Stimulated activated CD4-positive, alpha-beta T cell treated with anti-CD3 and anti-CD28 coated beads, Interleukin-1b, Interleukin-23, amount 100 ng/mL, for 4 hours (primary cell): ENCODE results near the gene MED22.
A peak's percentile ranks its signal among the peaks of the same experiment; 100 is the strongest.
"Not testable (repeated sequence)": the region's sequence is repeated elsewhere in the genome, so short reads cannot be mapped to it uniquely, and the experiment has no call there.

Experiments used
- DNase-seq, 2 donors: peaks; one replicate each; pipeline ENCODE4 v3.0.0-alpha.2; 2020; ENCODE audit warnings: low read depth in 2 of 2

The MED22 gene

DNA sequence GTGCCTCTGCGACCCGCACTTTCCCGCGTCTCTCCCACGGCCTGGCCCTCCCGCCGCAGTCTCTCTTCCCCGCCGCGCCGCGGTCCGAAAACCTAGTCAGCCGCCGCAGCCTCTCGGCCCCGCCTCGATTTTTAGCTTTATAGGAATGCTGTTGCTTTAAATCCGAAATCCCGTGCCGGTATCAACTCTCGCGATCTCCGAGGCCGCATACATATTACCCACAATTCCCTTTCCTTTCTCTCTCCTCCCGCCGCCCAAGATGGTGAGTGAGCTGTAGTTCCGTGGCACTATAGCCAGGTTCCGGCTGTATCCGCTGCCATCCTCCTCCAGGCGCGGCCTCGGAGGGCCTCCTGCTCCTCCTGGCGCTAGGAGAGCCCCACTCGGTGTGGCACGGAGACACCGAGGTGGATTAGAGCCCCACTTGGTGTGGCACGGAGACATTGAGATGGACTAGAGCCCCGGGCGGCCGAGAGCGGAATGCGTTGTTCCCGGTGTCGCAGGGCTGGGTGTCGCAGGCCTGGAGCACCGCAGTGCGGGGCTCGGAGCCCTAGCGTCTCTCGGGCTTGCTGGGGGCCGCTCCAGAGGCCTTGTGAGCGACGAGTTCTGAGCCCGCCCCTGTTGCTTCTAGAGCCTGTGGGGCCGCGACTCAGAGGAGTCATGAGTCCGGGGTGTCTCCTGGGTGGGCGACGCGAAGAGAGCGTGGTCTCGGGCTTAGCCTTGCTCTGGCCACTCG is at the start of gene MED22, which contains the start of gene RPL7A:
MED22 (minus strand) TSS at position 147 of the 733 bp plus-strand sequence. CDS start 1,469 bp downstream, outside the sequence.
RPL7A (plus strand) TSS at position 234 of the 733 bp plus-strand sequence; CDS start at position 260, 26 bp downstream.
- peak; percentile 84 to 89 for DNase-seq

DNA sequence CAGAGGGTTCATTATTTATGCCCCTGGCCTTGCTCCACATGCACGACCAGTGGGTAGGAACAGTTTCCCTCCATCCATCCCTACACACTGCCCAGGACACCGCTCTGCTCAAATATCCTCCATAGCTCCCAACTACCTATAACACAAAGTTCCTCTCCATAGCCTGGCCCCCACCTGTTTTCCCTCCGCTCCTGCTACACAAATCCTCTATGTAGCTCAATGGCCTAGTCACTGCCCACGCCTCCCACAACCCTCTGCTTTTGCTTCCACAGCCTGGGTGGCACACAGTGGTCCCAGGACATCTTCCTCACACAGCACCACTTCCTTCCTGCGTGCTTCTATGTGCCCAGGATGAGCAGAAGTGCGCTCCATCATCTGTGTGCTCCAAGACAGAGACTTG is 49.4 kb upstream of the MED22 start:
- no peak for DNase-seq

DNA sequence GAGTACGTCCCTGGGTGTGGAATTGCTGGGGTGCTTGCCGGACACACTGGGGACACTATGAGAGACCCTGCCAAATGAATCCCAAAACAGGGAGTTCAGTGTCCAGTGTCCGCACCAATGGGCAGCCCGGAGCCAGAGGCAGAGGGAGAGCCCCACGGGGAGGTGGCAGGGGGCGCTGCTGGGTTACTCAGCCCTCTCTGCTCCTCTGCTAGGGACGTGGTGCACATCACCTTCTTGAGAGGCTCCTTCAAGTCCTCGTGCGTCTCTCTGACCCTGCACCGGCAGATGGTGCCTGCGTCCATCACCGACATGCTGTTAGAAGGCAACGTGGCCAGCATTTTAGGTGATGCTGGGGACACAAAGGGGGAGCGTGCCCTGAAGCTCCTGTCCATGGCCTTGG is 49.0 kb upstream of the MED22 start:
- no peak for DNase-seq

DNA sequence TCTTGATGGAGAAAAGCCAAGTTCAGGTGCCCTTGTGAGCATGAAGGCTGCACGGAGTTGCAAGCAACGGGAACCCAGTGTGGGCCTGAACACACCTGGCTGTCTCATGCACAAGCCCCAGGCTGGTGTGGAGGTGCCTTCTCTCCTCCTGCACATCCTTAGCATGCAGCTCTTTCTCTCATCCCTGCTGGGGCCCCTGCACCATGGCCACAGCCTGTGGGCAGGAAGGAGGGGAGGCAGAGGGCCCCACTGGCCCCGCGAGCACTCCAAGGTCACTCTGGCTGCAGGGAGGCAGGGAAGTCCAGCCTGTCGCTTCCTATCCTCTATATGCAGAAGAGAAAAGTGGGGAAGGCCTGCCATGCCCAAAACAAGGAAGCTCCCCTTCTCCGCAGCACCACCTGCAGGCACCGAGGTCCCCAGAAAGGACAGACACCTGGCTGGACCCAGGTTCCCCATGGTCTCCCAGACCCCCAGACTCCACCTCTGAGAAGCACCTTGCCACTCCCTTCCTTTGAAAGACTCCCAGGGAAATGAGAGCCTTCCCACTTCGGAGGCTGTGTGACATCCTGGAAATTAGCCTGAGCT is 46.8 kb upstream of the MED22 start:
- DNase-seq = no peak

DNA sequence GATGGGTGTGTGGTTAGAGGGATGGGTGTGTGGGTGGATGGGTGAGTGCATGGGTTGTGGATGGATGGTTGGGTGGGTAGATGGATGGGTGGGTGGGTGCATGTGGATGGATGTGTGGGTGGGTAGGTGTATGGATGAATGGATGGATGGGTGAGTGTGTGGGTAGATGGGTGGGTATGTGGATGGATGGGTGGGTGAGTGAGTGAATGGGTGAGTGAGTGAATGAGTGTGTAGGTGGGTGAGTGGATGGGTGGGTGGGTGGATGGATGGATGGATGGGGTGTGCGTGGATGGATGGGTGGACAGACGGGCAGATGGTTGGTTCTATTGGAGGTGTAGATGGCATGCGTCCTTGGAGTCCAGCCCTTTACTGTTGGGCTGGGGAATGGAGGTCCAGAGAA is 45.5 kb upstream of the MED22 start:
- DNase-seq = no peak

DNA sequence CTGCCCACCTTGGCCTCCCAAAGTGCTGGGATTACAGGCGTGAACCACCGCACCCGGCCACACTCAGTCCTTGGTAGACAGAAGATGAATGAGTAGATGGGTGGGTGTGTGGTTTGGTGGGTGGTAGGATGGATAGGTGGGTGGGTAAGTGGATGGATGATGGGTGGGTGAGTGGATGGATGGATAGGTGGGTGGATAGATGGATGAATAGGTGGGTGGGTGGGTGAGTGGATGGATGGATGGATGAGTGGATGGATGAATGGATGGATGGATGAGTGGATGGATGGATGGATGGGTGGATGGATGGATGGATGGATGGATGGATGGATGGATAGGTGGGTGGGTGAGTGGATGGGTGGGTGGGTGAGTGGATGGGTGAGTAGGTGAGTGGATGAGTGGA is 44.4 kb upstream of the MED22 start:
- not testable (repeated sequence) for DNase-seq

DNA sequence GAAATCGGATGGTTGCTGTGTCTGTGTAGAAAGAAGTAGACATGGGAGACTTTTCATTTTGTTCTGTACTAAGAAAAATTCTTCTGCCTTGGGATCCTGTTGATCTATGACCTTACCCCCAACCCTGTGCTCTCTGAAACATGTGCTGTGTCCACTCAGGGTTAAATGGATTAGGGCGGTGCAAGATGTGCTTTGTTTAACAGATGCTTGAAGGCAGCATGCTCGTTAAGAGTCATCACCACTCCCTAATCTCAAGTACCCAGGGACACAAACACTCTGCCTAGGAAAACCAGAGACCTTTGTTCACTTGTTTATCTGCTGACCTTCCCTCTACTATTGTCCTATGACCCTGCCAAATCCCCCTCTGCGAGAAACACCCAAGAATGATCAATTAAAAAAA is 43.5 kb upstream of the MED22 start:
- DNase-seq = not testable (repeated sequence)

DNA sequence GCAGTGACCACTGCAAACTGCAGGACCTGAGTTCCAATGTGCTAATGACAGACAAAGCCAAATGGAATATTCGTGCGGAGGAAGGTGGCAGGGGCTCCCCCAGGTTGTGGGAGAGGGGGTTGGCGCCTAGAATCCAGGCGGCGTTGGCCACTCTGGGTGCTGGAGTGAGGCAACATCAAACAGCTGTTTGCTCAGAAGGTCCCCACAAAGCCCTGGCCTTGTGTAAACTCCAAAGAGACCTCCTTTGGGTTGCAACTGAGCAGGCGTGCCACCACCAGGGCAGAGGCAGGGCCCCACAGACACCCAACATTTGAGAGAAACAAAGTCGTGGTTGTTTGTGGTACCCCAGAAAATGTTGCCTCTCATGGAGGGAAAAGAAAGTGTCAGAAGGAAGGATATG is 42.8 kb upstream of the MED22 start:
- DNase-seq = no peak

DNA sequence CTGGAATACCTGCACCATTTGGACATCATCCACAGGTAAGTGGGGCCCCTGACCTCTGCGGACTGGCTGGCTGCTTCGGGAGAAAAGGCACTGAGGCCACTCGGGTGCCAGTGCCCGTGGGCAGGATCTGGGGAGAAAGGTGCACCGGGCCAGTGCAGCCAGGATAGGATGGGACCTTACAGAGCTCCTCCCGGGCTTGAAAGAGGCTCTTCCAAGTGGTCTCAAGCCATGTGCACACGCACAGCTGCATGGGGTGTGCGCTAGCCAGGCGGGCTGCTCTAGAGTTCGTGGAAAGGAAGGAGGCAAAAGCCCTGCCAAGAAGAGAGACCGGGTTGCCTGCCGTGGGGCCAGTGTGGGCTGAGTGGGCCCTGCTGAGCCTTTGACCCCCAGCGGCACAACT is 41.6 kb upstream of the MED22 start:
- no peak for DNase-seq

DNA sequence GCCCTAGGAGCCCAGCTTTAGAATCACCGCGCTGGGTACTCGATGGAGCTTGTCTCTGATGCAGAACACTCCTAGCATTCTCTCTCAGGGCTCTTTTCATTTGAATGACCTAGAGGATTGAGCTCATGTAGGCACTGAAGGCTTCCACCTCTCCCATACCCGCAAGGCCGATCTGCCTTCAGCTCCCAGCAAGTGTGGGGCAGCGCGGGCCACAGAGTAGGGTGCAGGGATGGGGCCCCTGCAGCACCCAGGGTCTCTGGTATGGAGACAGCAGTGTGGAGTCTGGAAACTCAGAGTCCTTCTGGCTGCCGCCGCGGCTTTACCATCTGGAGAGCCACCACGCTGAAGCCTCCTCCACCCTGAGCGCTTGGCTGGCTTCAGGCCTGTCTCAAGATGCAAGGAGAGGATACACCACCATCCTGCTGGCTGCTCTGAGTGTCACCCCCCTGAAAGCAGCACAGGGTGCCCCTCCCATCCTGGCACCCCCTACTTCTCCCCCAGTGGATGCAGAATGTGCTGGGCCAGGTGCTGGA is 41.2 kb upstream of the MED22 start:
- no peak for DNase-seq

DNA sequence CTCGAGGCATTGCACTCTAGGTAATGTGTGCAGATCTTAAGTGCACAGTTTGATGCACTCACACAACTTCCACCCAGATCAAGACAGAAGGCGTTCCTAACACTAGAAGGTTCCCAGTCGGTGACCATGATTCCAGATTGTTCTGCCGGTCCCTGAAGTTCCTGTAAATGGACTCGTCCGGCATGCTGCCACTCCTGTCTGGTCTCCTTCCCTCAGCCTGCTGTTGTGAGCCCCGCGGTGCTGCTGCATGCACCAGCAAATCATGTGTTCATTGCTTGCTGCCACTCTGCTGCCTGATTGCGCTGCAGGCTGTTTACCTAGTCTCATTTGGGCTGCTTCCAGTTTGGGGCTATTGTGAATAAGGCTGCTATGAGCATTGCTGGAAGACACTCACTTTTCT is 39.7 kb upstream of the MED22 start:
- no peak for DNase-seq

DNA sequence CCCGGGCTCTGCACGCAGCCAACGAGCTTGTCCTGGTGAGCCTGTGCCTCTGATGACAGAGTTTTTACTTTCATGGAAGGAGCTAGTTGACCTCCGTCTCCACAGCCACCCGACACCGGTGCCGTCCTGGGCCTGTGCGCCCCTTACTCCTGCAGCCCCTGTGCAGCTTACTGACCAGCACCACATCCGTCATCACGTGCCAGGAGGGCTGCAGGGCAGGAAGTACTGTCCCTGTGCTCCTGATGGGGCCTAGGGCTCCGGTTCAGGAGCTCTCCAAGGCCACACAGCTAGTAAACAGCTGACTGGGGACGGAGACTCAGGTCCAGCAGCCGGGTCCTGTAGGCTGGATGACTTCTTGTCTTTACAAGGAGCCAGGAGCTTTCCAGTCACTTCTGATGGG is 38.4 kb upstream of the MED22 start:
- DNase-seq = no peak

DNA sequence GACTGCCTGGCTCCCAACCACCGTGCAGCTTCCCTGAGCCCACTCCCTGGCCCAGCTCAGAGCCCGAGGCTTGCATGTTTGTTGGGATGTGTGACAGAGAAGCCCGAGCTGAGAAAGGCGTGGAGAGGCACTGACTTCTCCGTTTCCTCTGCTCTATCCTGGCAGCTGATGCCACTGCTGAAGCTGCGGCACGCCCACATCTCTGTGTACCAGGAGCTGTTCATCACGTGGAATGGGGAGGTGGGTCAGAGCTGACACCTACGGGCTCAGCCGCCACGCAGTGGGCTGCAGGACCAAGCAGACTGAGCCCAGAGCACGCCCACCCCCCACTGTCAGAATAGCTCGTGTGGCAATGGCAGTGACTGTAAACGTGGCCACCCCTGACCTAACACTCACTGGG is 37.5 kb upstream of the MED22 start:
- no peak for DNase-seq

DNA sequence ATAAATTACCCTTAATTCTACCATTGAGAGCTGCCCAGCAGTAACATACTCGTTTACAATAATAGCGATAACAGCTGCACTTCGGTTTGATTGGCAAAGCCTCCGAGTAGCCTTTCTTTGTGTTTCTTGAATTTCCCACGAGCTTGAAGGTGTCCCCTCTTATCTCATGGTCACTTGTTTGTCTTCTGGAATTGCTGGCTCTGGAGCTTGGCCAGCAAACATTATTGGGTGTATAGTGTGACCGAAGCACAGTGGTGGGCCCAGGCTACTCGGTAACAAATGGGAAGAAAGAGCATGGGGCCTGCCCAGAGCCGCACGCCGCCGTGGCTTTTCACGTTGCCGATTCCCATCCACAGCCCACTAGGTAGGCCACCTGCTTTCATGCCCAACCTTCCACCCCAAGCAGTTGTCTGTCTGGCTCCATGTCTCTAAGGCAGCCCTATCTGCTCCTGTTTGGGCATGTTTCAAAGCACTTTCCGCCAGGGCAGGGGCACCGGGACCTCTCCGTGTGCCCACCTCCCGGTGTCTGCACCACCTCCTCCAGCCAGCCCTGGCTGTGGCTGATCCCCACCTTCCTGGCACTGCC is 36.9 kb upstream of the MED22 start:
- DNase-seq = no peak

DNA sequence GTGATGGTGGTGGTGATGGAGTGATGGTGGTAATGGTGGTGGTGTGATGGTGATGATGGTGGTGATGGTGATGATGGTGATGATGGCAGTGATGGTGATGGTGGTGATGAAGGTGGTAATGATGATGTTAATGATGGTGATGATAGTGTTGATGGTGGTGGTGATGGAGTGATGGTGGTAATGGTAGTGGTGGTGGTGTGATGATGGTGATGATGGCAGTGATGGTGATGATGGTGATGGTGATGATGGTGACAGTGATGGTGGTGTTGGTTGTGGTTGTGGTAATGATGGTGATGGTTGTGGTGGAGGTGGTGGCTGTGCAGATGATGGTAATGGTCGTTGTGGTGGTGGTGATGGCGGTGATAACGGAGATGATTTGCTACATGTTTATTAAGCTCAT is 35.5 kb upstream of the MED22 start:
- DNase-seq = no peak

DNA sequence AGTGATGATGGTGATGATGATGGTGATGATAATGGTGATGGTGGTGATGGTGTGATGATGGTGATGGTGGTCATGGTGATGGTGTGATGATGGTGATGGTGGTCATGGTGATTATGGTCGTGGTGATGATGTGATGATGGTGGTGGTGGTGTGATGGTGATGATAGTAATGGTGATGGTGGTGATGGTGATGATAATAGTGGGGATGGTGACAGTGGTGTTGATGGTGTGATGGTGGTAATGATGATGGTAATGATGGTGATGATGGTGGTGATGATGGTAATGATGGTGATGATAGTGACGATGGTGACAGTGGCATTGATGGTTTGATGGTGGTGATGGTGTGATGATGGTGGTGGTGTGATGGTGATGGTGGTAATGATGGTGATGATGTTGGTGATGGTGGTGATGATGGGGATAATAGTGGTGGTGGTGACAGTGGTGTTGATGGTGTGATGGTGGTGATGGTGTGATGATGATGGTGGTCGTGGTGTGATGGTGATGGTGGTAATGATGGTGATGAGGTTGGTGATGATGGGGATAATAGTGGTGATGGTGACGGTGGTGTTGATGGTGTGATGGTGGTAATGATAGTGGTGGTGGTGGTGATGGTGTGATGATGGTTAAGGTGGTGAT is 34.7 kb upstream of the MED22 start:
- no peak for DNase-seq

DNA sequence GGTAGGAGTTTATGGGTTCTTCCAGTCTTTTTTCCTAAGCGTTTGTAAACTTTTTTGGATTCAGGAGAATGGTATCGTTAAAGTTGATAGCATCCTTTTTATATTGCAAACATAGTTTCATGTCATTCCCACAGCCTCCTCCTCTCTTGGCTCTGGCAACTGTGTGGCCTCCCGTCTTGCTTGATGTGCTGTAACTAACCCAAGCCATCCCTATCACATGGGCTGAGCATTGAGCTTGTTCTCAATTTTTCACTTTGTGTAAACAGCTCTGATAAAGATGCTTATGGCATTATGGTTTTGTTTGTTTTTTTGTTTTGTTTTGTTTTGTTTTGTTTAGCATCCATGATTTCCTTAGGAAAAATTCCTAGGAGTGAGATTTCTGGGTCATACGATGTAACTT is 32.8 kb upstream of the MED22 start:
- DNase-seq = no peak

DNA sequence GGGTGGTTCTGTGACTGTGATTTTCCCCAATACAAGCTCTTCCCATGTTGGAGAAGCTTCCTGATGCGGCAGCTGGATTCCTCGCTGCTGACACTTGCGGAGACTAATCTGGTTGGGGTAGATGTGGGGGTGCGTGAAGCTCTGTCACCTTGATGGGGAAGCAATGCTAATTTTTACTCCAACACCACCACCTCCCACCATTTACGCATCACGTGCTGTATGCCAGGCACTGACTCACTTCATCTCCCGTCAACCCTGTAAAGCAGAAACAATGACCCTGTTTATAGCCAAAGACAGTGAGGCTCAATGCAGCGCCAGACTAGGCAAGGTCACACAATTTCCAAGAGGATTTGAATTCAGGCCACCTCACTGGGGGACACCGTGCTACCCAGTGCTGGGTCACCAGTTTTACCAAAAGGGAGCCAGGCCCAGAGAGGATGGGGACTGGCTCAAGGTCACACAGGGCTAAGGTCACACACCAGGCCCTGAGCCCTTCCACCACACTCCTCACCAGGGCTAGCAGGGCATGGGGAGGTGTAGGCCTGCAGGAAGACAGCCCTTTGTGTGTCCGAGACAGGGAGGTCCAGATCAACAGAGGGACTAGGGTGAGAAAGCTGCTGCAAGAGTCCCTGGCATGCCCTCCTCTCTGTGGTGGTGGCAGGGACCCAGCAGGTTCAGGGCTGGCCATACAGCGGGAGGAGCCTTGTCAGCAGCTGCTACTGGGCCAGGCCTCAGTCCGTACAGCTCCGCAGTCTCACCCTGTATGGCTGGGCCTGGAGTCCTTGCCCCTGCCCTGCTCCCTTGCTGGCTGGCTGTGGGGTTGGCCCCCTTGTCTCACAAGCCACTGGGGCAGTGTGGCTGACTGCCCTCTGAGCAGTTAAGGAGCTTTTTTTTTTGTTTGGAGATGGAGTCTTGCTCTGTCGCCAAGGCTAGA is 31.5 kb upstream of the MED22 start:
- DNase-seq = no peak

DNA sequence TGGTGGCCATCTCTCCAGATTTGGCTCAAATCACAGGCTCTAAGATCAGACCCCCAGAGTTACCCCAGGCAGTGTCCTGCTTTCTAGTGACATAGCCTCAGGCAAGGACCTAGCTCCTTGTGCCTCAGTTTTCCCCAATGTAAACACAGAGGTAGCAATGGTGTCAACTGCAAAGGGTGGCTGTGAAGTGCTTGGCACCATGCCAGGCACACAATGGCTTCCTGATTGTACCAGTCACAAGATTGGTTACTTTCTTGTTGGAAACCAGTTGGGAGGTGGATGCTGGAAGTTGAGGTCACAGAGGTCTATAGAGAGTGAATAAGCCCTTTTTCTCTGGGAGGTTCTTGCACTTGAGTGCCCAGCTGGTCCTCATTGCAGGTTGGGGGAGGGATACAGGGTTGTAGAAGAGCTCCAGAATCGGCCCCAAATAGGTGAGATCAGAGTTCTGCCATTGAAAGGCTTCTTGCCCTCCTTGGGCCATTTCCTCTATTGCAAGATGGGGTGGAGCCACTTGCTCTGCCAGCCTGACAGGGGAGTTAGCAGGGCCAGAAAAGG is 30.6 kb upstream of the MED22 start:
- no peak for DNase-seq

DNA sequence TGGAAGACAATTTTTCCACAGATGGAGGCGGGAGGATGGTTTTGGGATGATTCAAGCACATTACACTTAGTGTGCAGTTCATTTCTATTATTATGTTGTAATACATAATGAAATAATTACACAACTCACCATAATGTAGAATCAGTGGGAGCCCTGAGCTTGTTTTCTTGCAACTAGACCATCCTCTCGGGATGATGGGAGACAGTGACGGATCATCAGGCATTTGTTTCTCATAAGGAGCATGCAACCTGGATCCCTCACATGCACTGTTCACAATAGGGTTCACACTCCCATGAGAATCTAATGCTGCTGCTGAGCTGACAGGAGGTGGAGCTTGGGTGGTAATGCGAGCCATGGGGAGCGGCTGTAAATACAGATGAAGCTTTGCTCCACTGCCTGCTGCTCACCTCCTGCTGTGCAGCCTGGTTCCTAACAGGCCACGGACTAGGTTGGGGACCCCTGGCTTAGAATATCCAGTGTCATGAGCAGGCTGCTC is 29.8 kb upstream of the MED22 start:
- DNase-seq = no peak

DNA sequence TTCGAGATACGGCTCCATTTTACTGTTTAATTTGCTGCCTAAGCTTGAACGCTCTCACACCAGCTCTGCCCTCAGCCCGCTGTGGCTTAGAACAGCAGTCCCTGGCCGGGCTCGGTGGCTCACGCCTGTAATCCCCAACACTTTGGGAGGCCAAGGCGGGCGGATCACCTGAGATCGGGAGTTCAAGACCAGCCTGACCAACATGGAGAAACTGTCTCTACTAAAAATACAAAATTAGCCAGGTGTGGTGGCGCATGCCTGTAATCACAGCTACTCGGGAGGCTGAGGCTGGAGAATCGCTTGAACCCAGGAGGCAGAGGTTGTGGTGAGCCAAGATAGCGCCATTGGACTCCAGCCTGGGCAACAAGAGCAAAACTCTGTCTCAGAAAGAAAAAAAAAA is 29.3 kb upstream of the MED22 start:
- DNase-seq = not testable (repeated sequence)
